ENCODE measurements around the gene HOXB1.
"Not testable (repeated sequence)": the region's sequence is repeated elsewhere in the genome, so short reads cannot be mapped to it uniquely, and the experiment has no call there.

The HOXB1 gene

GRCh38 chr17:48544349-48545021 is 13.7 kb upstream of the HOXB1 start:
- in situ Hi-C loops (cut with HindIII; ENCODE audit: low sequenced_read_pairs) = no loop called here

DNA sequence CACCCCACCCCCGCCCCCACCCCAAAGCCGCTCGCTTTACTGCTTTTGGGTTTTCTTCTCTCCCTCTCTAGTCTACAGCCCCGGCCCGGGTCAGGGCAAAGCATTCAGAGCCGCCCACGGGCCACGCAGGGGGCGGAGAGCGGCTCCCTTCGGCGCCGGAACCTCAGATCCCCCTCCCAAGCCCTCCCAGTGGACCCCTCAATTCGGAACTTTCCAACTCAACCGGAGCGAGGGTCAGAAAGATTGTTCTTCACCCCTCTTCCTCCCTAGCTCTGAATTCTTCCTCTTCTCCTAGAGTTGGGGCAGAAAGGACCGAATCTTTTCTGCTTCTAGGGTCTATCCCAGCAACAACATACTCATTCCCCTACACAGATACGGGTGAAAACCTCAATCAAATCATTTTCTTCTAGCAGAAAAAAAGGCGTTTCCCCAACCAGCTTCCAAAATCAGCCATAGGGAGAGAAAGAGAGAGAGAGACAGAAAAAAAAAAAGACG is 13.1 kb upstream of the HOXB1 start:
- in situ Hi-C loops (cut with HindIII; ENCODE audit: low sequenced_read_pairs) = no loop called here

DNA sequence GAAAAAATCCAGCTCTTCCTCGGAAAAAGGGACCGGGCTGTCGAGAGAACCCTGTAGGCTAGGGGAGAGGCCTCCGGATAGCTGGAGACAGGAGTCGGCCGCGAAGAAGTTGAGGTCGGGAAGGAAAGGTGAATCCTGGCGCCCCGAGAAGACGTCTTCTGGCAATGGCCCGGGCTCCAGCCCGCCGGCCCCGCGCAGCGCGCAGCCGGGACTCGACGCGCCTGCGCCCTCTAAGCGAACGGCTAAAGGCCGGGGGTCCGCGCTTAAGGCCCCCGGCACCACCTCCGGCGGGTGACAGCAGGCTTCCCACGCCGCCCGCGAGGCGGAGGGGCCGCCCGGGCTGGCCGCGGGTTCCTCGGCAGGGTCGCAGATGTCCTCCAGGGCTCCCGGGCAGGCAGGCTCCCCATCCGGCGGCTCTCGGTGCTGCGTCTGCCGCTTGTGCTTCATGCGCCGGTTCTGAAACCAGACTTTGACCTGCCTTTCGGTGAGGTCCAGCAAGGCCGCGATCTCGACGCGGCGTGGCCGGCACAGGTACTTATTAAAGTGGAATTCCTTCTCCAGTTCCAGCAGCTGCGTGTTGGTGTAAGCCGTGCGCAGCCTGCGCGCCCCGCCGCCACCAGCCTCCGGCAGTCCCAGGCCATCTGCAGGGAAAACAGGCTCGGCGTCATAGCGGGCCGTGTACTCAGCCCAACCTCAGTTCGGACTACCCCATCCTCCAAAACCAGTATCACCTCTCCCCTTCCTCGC is 12.5 kb upstream of the HOXB1 start:
- in situ Hi-C loops (cut with HindIII; ENCODE audit: low sequenced_read_pairs) = no loop called here

DNA sequence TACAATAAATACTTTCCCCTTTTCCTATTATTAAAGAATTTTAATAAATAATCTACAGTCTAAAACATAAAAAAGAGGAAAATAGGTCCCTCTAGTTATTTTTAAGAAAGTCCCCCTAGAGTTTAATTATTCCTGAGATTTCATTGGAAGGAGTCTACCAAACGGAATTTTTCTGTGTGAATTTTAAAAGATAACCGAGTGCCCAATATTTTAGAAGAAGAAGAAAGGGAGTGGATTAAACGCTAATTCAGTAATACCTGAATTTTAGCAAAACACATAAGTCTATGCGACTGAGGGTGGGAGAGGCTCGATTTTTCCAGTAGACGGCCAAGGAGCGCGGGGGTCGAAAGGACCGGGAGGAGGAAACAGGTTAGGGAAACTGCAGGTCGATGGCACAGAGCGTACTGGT is 11.9 kb upstream of the HOXB1 start:
- in situ Hi-C loops (cut with HindIII; ENCODE audit: low sequenced_read_pairs) = no loop called here

- in situ Hi-C loops (cut with HindIII; ENCODE audit: low sequenced_read_pairs) = no loop called here
Observed at GRCh38 chr17:48542114-48542656, 11.4 kb upstream of the HOXB1 start.

DNA sequence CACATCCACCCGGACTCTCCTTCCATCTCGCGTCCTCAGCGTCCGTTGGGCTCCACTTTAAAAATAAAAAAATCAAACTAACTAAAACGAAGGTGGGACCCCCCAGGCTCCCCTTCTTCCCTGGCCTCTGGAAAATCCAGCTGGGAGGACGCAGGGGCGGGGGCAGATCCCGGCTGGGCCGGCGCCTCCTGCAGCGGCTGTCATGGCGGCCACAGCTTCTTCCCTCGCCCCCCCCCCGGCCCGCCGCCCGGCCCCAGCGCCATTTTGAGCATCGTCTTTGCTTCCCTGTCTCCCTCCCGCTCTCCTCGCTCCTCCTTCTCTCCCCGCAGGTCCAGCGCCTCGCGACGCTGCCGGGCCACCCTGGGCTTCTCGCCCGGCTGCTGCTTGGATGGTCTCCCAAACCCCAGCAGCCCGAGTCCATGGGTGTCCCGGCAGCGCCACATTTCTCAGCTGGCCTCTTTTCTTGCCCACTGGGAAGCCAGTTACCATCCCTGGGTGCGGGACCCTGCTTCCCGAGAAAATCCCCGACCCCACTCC is 10.8 kb upstream of the HOXB1 start:
- in situ Hi-C loops (cut with HindIII; ENCODE audit: low sequenced_read_pairs) = no loop called here

GRCh38 chr17:48541036-48541576 is 10.3 kb upstream of the HOXB1 start:
- in situ Hi-C loops (cut with HindIII; ENCODE audit: low sequenced_read_pairs) = no loop called here

DNA sequence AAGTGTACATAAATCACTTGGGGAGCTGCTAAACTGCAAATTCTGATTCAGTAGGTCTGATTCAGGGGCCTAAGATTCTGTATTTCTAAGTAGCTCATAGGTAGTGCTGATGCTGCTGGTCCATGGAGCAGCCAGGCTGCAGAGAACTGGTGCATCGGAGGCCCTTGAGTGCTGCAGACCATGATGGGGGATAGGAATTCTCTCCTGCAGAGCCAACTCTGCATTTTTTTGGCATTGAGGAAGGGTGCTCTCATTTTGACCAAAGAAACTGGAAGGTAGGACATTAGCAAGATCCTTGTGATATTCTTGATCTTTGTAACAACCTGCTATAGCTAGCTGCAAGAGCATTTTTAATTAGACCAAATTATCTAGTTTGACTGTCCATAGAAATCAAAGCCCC is 9.4 kb upstream of the HOXB1 start:
- in situ Hi-C loops (cut with HindIII; ENCODE audit: low sequenced_read_pairs) = no loop called here

DNA sequence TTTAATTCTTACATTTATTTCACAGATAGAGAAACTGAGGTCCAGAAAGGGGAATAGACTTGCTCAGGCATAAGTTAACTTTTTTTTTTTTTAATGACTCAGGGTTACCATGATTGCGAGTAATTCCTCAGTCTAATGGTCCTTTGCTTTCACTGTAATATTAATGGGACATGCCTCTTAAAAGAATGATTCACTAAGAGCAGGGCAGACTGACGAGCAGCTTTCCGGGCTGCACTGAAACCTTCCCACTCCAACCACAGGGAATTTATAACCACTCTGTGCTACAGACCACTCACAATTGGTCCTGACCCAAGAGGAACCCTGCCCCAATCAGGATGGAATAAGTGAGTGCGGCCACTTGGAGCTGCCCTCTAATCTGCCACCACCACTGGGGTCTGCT is 8.4 kb upstream of the HOXB1 start:
- in situ Hi-C loops (cut with HindIII; ENCODE audit: low sequenced_read_pairs) = no loop called here

DNA sequence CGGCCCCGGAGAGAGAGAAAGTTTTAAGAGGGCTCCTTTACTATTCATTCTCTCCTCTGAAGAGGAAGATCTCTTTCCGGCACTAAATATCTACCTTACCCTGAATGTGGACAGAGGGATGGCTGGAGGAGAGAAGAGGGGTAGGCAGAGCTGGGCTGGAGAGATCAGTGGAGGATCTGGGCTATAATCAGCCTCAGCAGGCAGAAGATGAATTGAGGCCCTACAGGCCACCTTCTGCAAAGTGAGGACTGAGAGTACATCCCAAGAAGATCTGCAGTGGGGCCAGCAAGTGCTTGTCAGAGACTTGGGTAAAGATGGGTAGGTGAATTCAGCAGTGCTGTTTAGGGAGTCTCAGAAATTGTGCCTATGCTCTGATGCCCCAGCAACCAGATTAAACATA is 6.5 kb upstream of the HOXB1 start:
- in situ Hi-C loops (cut with HindIII; ENCODE audit: low sequenced_read_pairs) = no loop called here

GRCh38 chr17:48535793-48536559 is 5.2 kb upstream of the HOXB1 start:
- in situ Hi-C loops (cut with HindIII; ENCODE audit: low sequenced_read_pairs) = not testable (repeated sequence)

DNA sequence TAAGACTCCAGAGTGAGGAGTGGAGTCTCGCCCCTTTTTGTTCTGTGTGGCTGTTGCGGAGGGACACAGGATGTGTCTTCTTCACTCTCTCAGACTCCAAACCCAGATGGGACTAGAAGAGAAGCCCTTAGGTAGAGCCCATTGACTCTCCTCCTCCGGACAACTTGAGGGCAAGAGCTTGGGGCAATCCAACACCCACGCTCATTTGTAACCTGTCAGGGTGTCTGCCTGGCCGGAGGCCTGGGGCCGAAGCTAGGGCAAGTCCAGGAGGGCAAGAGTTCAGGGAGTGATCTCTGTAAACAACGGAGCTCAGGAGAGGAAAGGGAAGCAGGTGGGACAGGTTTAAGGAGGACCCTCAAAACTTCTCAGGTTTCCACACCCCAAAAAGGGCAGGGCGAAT is 1.4 kb upstream of the HOXB1 start:
- in situ Hi-C loops (cut with HindIII; ENCODE audit: low sequenced_read_pairs) = no loop called here

GRCh38 chr17:48530208-48530886 is 464 bp downstream of the HOXB1 start:
- in situ Hi-C loops (cut with HindIII; ENCODE audit: low sequenced_read_pairs) = no loop called here

DNA sequence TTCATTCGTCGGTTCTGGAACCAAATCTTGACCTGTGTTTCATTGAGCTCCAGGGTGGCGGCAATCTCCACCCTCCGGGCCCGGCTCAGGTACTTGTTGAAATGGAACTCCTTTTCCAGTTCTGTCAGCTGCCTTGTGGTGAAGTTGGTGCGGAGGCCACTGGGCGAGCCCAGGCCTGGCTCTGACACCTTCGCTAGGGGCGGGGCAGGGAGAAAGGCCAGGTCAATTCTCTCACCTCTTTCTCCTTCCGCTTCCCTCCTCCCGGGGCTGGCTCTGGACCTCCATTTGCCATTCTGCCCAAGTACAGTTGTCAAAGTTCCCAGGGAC is 1.2 kb downstream of the HOXB1 start:
- in situ Hi-C loops (cut with HindIII; ENCODE audit: low sequenced_read_pairs) = no loop called here

DNA sequence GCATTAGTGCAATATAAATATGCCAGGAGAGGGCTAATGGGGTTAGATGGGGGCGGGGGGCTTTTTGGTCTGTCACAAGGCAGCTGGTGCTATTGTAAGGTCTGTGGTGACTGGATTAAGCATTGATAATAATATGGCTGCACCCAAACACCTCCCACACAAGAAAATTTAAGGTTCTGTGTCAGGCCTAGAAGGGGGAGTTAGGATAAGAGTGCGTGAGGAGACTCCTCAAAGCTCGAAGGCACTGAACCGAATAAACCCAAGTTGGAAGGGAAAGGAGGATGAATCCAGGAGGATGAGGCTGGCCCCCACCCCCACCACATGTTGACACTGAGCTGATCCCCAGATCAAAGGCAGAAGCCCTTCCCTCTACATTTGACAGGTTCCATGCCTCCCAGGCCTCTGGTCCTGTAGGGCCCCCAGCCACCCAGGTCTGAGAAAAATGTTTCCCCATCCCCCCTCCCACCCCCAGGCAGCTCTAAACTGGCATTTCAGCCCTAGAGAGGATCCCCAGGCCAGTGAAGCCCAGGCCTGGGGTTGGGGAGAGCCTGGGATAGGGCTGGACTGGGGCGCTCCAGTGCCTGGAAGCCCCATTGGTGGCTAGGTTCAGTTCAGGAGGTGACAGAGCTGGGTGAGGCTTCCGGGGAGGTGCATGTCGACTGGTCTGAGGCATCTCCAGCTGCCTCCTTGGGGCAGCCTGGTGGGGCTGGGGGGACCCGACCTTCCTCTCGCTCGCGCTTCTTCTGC is 1.7 kb downstream of the HOXB1 start:
- in situ Hi-C loops (cut with HindIII; ENCODE audit: low sequenced_read_pairs) = no loop called here

GRCh38 chr17:48528153-48528935 is 2.5 kb downstream of the HOXB1 start:
- in situ Hi-C loops (cut with HindIII; ENCODE audit: low sequenced_read_pairs) = no loop called here

DNA sequence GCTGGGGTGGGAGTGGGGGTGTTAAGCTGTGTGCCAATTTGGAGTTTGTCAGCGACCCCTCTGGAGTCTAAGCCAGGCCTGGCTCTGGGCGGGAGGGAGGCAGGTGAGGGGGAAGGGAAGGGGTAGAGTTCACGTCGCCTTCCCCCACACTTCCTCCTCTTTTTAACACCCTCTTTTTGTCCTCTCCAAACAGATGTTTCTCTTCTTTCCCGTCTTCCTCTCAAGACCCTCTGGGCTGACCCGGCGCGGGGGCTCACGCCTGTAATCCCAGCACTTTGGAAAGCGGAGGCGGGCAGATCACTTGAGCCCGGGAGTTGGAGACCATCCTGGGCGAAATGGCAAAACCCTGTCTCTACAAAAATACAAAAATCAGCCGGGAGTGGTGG is 3.3 kb downstream of the HOXB1 start:
- in situ Hi-C loops (cut with HindIII; ENCODE audit: low sequenced_read_pairs) = no loop called here

- in situ Hi-C loops (cut with HindIII; ENCODE audit: low sequenced_read_pairs) = no loop called here
Observed at GRCh38 chr17:48526608-48527546, 3.9 kb downstream of the HOXB1 start.
